Large intestine (tissue), 3 donors: ENCODE data around the gene C12orf76. TPM values are rescaled to one million over a fixed set of nuclear protein-coding genes. Genes with fewer than 3 reads are reported as not detected.
"Not testable (repeated sequence)": the region's sequence is repeated elsewhere in the genome, so short reads cannot be mapped to it uniquely, and the experiment has no call there.

ENCODE experiments used
- DNase-seq, 2 donors: peaks; one replicate each; pipeline versions ENCODE4 v3.0.0 to v3.0.0-alpha.2; 2013
- H3K27ac ChIP-seq: one replicate; pipeline ENCODE4 v1.5.1; 2013; ENCODE audit warnings: low read length
- H3K27me3 ChIP-seq: 2 replicates; pipeline ENCODE4 v1.6.1; 2013; ENCODE audit warnings: low read length; ENCODE audit not compliant: control insufficient read depth, insufficient read depth
- H3K36me3 ChIP-seq: 2 replicates; pipeline ENCODE4 v1.6.1; 2013; ENCODE audit warnings: low read length; ENCODE audit not compliant: control insufficient read depth, insufficient read depth
- H3K4me1 ChIP-seq: one replicate; pipeline ENCODE4 v1.6.1; 2013; ENCODE audit warnings: low read length; ENCODE audit not compliant: control insufficient read depth, insufficient read depth
- H3K4me3 ChIP-seq: one replicate; pipeline ENCODE4 v1.5.1; 2013; ENCODE audit warnings: low read length
- H3K9me3 ChIP-seq: one replicate; pipeline ENCODE4 v1.6.1; 2013; ENCODE audit warnings: mild to moderate bottlenecking, low read depth, low read length, moderate library complexity; ENCODE audit not compliant: control insufficient read depth
- WGBS: methylation state at CpG from one replicate; pipeline ENCODE4 v1.1.5; 2013; ENCODE audit warnings: low lambda C conversion rate; ENCODE audit not compliant: insufficient coverage; 5-methylcytosine and 5-hydroxymethylcytosine counted together
- polyA plus RNA-seq: library from polyadenylated mRNA; unstranded; fragments of 120-200 nt; gene quantifications from one replicate; pipeline ENCODE4 v1.2.1, GENCODE V29; 2013

The C12orf76 gene
- polyA plus RNA-seq, 1 donor, result 36.1 TPM

DNA sequence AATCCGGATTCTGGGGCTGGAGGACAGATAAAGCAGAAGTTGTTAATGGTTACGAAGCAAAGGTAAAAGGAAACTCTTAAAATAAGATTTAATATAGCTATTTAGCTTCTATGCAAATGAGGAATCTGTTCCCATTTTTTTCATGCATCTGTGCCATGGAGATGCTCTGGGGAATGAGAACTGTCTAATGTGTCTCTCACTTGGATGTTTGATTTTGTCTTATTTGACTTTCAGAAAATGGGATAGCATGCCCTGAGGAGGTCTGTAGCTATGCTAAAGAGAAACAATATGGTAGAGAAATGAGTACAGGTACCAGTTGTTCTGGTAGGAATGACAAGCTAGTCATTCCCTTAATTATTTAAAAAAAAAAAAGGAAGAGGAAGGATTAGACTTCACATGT is 24.3 kb downstream of the C12orf76 start:
- Histone ChIP-seq H3K36me3 (peaks cover 47% of the 10 kb centered on the region), H3K4me1 (no peaks in the 10 kb centered on the region), H3K27ac (no peak overlapping the region), H3K27me3 (no peaks in the 10 kb centered on the region), H3K9me3 (no peaks in the 10 kb centered on the region), H3K4me3 (no peak overlapping the region)
- no CpG with 5 or more reads among the region's 2 CpGs for WGBS
- DNase-seq, result no peak

DNA sequence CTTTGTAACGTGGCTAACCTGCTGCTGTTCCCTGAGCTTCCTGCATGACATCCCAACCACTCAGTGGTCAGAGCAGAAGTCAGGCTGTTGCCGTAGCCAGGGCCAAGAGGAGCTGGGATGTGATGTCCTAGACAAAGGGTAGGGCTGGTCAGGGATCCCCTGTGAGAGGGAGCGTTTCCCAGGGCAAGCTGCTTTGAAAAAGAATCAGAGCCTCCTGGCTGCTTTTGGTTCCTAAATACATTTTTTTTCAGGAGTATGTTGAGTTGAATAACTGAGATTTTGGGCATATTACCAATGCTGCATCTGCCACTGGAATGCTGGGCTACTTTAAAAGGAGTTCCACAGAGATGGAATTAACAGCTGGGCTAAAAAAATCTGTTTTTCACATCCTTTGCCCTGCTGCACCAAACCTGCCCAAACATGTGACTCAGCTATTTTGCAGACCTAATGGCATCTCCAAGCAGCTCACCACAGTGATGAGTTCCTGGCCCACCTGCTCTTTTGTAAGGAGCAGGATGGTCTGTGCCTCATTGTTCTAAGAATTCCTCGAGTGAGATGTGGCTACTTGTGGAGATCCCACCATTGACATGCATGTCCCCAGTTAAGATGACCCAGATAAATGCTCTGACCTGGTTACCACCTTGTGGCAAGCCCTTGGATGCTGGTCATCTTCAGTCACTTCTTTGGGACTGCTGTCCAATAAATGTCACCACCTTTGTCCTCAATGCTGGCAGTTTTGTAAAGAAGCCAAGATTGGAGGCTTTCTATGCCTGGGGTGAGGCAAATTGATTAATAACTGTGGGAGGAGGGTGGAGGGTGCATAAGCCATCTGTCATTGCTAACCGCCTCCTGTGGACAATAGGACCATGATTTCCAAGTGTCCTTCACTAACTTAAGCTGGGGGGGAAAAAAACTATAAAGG is 25.0 kb downstream of the C12orf76 start:
- H3K27ac ChIP-seq, result no peak overlapping the region
- WGBS, result 80% methylated on average over 1 of the region's 5 CpGs
- H3K36me3 ChIP-seq, result peaks cover 52% of the 10 kb centered on the region

DNA sequence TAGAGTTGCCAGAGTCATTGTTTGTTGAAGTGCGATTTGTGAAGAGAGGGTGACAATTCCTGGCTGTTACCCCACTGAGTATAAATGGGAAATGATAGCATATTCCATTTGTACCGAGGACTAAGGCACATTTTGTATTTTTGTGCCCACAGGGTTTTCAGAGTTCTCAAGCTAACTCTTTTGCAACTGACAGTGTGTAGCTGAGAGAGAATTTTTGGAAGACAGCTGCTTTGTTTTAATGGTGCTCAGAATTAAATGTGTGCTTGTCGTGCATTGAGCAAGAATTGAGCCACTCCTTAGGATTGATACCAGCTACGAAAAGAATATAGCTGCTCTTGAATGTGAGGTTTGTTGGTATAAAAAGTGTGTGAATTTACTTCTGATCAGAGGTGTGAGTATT is 27.4 kb downstream of the C12orf76 start:
- H3K36me3 ChIP-seq, result peaks cover 56% of the 10 kb centered on the region
- no CpG with 5 or more reads among the region's 4 CpGs for WGBS
- no peak overlapping the region for H3K27ac ChIP-seq
- DNase-seq, result no peak
- no peaks in the 10 kb centered on the region for H3K27me3 ChIP-seq
- H3K4me3 ChIP-seq, result no peak overlapping the region
- H3K9me3 ChIP-seq, result no peaks in the 10 kb centered on the region
- H3K4me1 ChIP-seq, result no peaks in the 10 kb centered on the region

More for the DNA sequence above, 25.0 kb downstream of the C12orf76 start:
- no peak for DNase-seq
- Histone ChIP-seq H3K4me1 (no peaks in the 10 kb centered on the region), H3K4me3 (no peak overlapping the region), H3K9me3 (no peaks in the 10 kb centered on the region), H3K27me3 (no peaks in the 10 kb centered on the region)

DNA sequence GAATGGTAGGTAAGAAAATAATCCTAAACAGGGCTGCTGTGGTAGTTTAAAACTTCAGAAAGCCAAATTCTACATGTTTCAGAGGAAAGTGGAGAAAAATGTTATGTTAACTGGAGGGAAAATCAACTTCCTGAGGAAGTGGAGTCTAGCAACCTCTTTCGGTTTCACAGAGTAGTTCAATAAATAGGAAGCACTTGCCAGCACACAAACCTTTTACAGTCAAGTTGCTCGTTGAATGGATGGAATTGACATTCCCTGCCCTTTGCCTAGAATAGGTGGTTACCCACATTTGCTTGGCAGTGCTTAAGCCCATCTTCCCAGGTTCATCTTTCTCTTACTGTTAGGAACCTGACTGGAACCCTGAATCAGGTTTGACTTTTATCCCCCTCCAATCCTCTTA is 33.2 kb downstream of the C12orf76 start:
- peaks cover 46% of the 10 kb centered on the region for H3K36me3 ChIP-seq
- no peaks in the 10 kb centered on the region for H3K27me3 ChIP-seq
- peaks cover 12% of the 10 kb centered on the region for H3K4me1 ChIP-seq
- H3K4me3 ChIP-seq, result no peak overlapping the region
- WGBS, result no CpG with 5 or more reads among the region's 2 CpGs
- H3K27ac ChIP-seq, result no peak overlapping the region
- DNase-seq, result no peak
- H3K9me3 ChIP-seq, result no peaks in the 10 kb centered on the region

DNA sequence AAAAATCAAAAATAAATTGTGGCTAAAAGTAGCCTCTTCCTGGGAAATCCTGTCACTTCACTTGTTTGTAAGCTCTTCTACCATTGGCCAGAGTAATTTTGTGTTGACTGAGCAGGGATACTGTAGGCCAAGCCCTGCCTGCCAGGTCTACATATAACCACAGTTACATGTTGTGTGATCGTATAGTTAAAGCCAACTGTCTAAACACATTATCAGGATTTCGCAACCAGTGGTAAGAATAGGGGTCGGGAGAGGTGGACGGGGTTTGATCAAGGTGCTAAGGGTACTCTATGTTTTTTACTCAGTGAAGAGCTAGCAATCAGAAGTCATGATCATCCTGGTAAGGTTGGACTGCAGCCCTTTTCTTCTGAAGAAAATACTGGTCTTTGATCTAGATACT is 35.7 kb downstream of the C12orf76 start:
- Histone ChIP-seq H3K27me3 (no peaks in the 10 kb centered on the region), H3K36me3 (peaks cover 23% of the 10 kb centered on the region), H3K4me3 (no peak overlapping the region), H3K9me3 (no peaks in the 10 kb centered on the region), H3K27ac (peak overlapping the region; percentile 84), H3K4me1 (peaks cover 12% of the 10 kb centered on the region)
- WGBS, result no CpG with 5 or more reads among the region's 4 CpGs
- no peak for DNase-seq

DNA sequence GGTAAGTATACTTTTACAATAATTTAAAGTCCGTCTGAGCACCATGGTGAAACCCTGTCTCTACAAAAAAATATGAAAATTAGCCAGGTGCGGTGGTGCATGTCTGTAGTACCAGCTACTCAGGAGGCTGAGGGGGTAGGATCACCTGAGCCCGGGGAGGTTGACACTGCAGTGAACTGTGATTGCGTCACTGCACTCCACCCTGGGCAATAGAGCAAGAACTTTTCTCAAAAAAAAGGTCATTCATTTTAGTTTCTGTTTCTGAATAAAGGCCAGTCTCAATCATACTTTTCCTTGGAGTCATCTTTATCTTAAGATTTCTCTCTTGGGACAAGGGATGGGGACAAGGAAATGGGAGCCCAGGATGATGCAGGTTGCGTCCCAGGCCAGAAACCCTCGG is 36.2 kb downstream of the C12orf76 start:
- WGBS, result no CpG with 5 or more reads among the region's 6 CpGs

DNA sequence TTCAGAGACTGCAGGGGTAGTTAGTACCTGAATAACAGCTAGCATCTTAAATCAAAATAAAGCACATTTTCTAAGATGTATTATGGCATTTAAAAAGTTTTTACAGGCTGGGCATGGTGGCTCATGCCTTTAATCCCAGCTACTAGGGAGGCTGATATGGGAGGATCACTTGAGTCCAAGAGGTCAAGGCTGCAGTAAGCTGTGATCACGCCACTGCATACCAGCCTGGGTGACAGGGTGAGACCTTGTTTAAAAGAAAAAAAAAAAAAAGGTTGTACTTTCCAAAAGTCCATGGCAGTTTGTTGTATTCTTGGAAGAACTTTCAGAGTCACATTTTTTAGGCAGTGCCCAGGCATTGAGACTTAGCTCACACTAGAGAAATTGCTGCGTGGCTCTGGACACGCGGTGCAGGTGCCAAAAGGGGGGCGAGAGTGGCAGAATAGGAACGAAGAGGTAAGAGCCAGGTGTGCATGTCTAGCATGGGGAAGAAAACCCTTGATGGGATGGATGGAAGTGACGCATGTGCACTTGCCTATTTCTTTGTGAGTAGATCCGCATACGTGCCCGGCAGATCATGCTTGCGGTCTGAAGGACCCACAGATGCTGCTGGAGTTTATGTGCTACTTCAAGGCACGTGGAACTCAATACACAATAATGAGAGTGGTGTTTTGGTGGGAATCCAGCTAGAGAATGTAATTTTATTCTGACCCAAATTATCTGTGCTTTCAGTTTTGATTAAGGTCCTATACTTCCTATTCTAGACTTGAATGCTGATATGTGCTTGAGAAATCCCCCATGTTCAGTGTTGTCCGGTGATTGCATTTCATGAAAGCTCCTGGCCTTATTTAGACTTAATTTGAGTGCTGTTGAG is 37.2 kb downstream of the C12orf76 start:
- 100% methylated on average over 4 of the region's 13 CpGs for WGBS
- no peaks in the 10 kb centered on the region for H3K27me3 ChIP-seq
- peak overlapping the region; percentile 67 for H3K27ac ChIP-seq
- H3K9me3 ChIP-seq, result no peaks in the 10 kb centered on the region
- peaks cover 12% of the 10 kb centered on the region for H3K4me1 ChIP-seq
- H3K4me3 ChIP-seq, result no peak overlapping the region
- H3K36me3 ChIP-seq, result peaks cover 16% of the 10 kb centered on the region
- peak; percentile 26 to 51 for DNase-seq

More for the DNA sequence above, 36.2 kb downstream of the C12orf76 start:
- peaks cover 21% of the 10 kb centered on the region for H3K36me3 ChIP-seq
- no peaks in the 10 kb centered on the region for H3K9me3 ChIP-seq
- no peaks in the 10 kb centered on the region for H3K27me3 ChIP-seq
- no peak overlapping the region for H3K4me3 ChIP-seq
- peaks cover 12% of the 10 kb centered on the region for H3K4me1 ChIP-seq
- peak; percentile 89 to 93 for DNase-seq
- peak overlapping the region; percentile 84 for H3K27ac ChIP-seq

DNA sequence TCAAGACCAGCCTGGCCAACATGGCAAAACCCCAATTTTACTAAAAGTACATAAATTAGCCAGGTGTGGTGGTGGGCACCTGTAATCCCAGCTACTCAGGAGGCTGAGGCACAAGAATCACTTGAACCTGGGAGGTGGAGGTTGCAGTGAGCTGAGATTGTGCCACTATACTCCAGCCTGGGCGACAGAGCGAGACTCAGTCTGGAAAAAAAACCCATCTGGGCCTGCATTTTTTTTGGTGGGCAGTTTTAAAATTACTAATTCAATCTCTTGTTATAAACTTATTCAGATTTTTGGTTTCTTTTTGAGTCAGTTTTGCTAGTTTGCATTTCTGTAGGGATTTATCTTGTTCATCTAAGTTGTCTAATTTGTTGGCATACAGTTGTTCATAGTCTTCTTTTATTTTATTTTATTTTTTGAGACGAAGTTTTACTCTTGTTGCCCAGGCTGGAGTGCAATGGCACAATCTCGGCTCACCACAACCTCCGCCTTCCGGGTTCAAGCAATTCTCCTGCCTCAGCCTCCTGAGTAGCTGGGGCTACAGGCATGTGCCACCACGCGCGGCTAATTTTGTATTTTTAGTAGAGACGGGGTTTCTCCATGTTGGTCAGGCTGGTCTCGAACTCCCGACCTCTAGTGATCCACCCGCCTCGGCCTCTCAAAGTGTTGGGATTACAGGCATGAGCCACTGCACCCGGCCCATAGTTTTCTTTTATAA is 39.5 kb downstream of the C12orf76 start:
- H3K4me1 ChIP-seq, result peaks cover 15% of the 10 kb centered on the region
- H3K9me3 ChIP-seq, H3K4me3 ChIP-seq, H3K27me3 ChIP-seq, DNase-seq, H3K27ac ChIP-seq, H3K36me3 ChIP-seq: not testable (repeated sequence)
- 100% methylated on average over 3 of the region's 15 CpGs for WGBS

DNA sequence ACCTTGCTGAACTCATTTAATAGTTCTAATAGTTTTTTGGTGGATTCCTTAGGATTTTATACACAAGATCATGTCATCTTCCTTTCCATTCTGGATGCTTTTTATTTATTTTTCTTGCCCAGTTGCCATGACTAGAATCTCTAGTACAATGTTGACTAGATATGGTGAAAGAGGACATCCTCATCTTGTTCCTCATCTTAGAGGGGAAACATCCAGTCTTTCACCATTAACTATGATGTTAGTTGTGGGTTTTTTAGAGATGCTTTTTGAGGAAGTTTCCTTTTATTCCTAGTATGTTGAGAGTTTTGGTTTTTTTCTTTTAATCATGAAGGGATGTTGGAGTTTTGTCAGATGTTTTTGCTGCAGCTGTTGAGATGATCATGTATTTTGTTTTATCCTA is 40.4 kb downstream of the C12orf76 start:
- no peak overlapping the region for H3K4me3 ChIP-seq
- peaks cover 20% of the 10 kb centered on the region for H3K4me1 ChIP-seq
- no peaks in the 10 kb centered on the region for H3K27me3 ChIP-seq
- H3K9me3 ChIP-seq, result no peaks in the 10 kb centered on the region
- H3K27ac ChIP-seq, result no peak overlapping the region
- no peak for DNase-seq
- H3K36me3 ChIP-seq, result peaks cover 3% of the 10 kb centered on the region

DNA sequence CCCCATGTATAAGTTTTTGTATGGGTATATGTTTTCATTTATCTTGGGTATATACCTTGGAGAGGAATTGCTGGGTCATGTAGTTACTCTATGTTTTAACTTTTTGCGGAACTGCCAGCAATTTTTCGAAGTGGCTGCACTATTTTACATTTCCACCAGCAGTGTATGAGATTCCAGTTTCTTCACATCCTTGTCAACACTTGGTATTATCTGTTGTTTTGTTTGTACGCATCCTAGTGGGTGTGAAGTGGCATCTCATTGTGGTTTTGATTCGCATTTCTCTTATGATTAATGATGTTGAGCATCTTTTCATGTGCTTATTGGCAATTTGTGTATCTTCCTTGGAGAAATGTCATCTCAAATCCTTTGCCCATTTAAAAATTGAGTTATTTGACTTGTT is 42.2 kb downstream of the C12orf76 start:
- DNase-seq, result no peak
- no CpG with 5 or more reads among the region's 4 CpGs for WGBS
- no peaks in the 10 kb centered on the region for H3K9me3 ChIP-seq
- no peak overlapping the region for H3K27ac ChIP-seq
- no peak overlapping the region for H3K4me3 ChIP-seq
- peaks cover 16% of the 10 kb centered on the region for H3K4me1 ChIP-seq
- no peaks in the 10 kb centered on the region for H3K27me3 ChIP-seq
- H3K36me3 ChIP-seq, result peaks cover 3% of the 10 kb centered on the region
